Mesodermal cell (in vitro differentiated cells): ENCODE results near the gene KIRREL3.

Experiments
- H3K27ac ChIP-seq: 2 replicates; pipeline ENCODE4 v1.7.0; 2013; ENCODE audit warnings: mild to moderate bottlenecking, low read depth, low read length, moderate library complexity; ENCODE audit not compliant: severe bottlenecking
- H3K36me3 ChIP-seq: 2 replicates; pipeline ENCODE4 v1.7.1; 2013; ENCODE audit warnings: mild to moderate bottlenecking, low read length, moderate library complexity; ENCODE audit not compliant: control insufficient read depth, insufficient read depth
- H3K4me1 ChIP-seq: one replicate; pipeline ENCODE4 v1.7.1; 2013; ENCODE audit warnings: mild to moderate bottlenecking, low read length; ENCODE audit not compliant: insufficient read depth, control insufficient read depth, poor library complexity, severe bottlenecking
- H3K4me3 ChIP-seq: 2 replicates; pipeline ENCODE4 v1.7.0; 2013; ENCODE audit warnings: low read length, control low read depth, mild to moderate bottlenecking; ENCODE audit not compliant: insufficient read depth, poor library complexity, severe bottlenecking; ENCODE audit errors: extremely low read depth
- H3K9me3 ChIP-seq: 2 replicates; pipeline ENCODE4 v1.7.1; 2013; ENCODE audit warnings: mild to moderate bottlenecking, low read length, moderate library complexity; ENCODE audit not compliant: control insufficient read depth
- WGBS, 2 experiments: methylation state at CpG; one replicate each; pipeline ENCODE4 v1.1.5; 2013; ENCODE audit warnings: missing lambda C conversion rate in 2 of 2; ENCODE audit not compliant: insufficient coverage in 2 of 2; 5-methylcytosine and 5-hydroxymethylcytosine counted together

The KIRREL3 gene

GRCh38 chr11:126832387-126832786, 168.2 kb downstream of the KIRREL3 start:
- WGBS, 2 experiments: 95 to 100% methylated on average over 4 to 6 of the region's 6 CpGs
- Histone ChIP-seq H3K4me1 (peaks cover 9% of the 10 kb centered on the region), H3K36me3 (no peaks in the 10 kb centered on the region)

GRCh38 chr11:126830216-126830806, 170.3 kb downstream of the KIRREL3 start:
- 62 to 80% methylated on average over 5 to 6 of the region's 7 CpGs for WGBS, 2 experiments
- Histone ChIP-seq H3K9me3 (no peaks in the 10 kb centered on the region), H3K36me3 (no peaks in the 10 kb centered on the region), H3K4me3 (no peak overlapping the region), H3K27ac (no peak overlapping the region), H3K4me1 (peaks cover 9% of the 10 kb centered on the region)

More at GRCh38 chr11:126832387-126832786, 168.2 kb downstream of the KIRREL3 start:
- H3K27ac ChIP-seq: no peak overlapping the region
- peaks cover 5% of the 10 kb centered on the region for H3K9me3 ChIP-seq
- H3K4me3 ChIP-seq: no peak overlapping the region

DNA sequence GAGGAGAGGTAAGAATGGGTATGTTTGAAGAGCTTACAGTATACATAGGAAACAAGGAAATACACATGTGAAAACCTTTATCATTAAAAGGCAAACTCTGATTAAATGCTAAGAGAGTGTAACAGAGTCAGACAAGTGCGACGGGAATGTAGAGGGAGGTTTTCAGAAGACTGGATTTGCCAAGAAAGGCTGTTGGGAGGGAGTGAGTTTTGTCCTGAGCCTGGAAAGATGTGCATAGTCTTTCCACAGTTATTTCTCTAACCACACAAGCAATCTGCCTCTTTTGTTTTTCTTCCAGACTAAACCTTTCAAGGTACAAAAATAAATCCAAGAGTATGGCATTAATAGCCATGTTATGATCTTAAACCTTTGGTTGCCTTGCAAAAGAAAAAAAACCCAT, 170.9 kb downstream of the KIRREL3 start:
- no peak overlapping the region for H3K27ac ChIP-seq
- H3K36me3 ChIP-seq: no peaks in the 10 kb centered on the region
- peaks cover 9% of the 10 kb centered on the region for H3K4me1 ChIP-seq
- no peak overlapping the region for H3K4me3 ChIP-seq
- WGBS, 2 experiments: 90 to 100% methylated on average over 2 of the region's 2 CpGs
- H3K9me3 ChIP-seq: no peaks in the 10 kb centered on the region

- no peak overlapping the region for H3K4me3 ChIP-seq
- 56 to 72% methylated on average over 6 of the region's 7 CpGs for WGBS, 2 experiments
- H3K9me3 ChIP-seq: no peaks in the 10 kb centered on the region
- H3K36me3 ChIP-seq: no peaks in the 10 kb centered on the region
- no peak overlapping the region for H3K27ac ChIP-seq
- H3K4me1 ChIP-seq: no peaks in the 10 kb centered on the region
Observed at GRCh38 chr11:126824035-126824607, 176.4 kb downstream of the KIRREL3 start.

DNA sequence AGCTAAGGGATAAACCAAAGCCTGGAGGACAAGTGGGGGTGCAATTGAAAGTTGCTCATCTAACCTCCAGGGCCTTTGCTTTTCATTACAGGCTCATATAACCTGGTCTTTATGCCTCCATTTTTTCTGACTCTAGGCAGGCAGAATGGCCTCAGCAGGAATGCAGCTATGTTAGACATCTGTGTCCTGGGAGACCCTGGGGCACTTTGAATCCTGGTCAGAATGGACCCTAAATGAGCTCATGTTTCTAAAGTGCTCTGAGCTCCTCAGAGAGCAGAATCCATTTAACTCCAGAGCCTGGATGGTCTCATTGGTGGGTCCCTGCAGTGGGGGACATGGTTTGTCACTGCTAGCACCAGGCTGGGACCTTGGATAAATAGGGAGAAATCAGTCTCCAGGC, 177.3 kb downstream of the KIRREL3 start:
- Histone ChIP-seq H3K4me1 (no peaks in the 10 kb centered on the region), H3K27ac (no peak overlapping the region), H3K36me3 (no peaks in the 10 kb centered on the region), H3K9me3 (no peaks in the 10 kb centered on the region), H3K4me3 (no peak overlapping the region)

- Histone ChIP-seq H3K4me1 (peaks cover 13% of the 10 kb centered on the region), H3K4me3 (no peak overlapping the region), H3K36me3 (no peaks in the 10 kb centered on the region), H3K9me3 (no peaks in the 10 kb centered on the region), H3K27ac (no peak overlapping the region)
- WGBS, 2 experiments: 91% methylated on average over 1 of the region's 1 CpG; no CpG with 5 or more reads in 1 of the 2 experiments
Observed at GRCh38 chr11:126821827-126822226, 178.7 kb downstream of the KIRREL3 start.

DNA sequence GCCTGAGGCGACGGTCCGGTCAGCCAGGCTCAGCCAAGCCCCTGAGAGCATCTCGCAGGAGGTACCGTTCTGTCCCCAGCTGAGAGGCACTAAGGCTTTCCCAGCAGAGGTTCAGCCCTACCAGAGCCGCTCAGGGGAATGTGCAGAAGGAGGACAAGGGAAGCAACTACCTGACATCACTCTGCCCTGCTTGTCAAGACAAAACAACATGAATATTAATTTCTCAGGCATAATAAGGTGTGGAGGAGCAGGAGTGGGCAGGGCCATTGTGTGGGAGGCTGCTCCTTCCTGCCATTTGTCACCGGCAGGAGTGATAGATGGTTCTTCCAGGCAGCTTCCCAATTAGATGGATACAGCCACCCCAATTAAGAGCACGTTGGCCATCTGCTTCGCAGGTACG, 181.4 kb downstream of the KIRREL3 start:
- Histone ChIP-seq H3K27ac (no peak overlapping the region), H3K36me3 (no peaks in the 10 kb centered on the region), H3K4me3 (no peak overlapping the region), H3K4me1 (peaks cover 22% of the 10 kb centered on the region), H3K9me3 (no peaks in the 10 kb centered on the region)
- WGBS, 2 experiments: 93 to 95% methylated on average over 4 to 6 of the region's 10 CpGs

DNA sequence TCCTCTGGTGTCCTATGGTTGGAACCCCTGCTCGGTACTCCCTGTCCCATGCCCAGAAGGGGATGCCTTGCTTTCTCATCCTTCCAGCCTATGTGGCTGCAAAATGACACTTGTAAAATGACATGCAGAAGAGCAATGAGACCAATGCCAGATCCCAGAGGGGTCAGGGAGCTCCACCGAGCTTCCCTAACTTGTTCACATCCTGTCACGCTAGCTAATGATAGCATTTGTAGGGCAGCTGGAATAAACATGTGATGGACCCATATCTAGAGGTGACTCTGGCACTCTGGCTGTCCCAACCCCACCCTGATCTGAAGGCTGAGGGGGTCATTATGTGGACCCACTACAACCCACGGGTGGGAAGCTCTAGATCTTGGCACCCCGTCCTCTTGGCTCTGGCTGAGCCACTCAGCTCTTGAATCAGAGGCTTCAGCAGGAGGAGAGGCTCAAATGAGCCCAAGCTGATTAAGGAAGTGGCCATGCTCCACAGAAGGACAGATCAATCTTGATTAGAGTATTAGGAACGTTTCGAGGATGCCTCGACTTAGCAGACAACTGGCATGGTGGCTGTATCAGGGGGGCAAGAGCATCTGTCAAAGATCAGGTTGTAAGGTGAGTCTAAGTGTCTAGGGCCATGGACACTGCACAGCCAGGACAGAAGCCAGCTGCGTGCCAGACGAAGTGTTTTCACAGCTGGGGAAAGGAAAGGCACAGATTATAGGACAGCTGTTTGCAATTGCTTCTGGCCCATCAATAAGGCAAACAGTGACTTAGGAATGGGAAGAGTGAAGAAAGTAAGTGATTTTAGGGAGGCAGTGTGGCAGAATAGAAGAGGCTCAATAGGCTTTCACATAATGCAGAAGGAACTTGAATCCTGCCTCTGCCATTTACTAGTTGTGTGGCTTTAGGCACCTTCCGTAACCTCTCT, 182.8 kb downstream of the KIRREL3 start:
- peaks cover 22% of the 10 kb centered on the region for H3K4me1 ChIP-seq
- no peak overlapping the region for H3K4me3 ChIP-seq
- no peaks in the 10 kb centered on the region for H3K9me3 ChIP-seq
- H3K36me3 ChIP-seq: no peaks in the 10 kb centered on the region
- H3K27ac ChIP-seq: peak overlapping the region; percentile 86
- 94 to 96% methylated on average over 9 to 10 of the region's 11 CpGs for WGBS, 2 experiments

GRCh38 chr11:126817096-126817495, 183.5 kb downstream of the KIRREL3 start:
- peaks cover 22% of the 10 kb centered on the region for H3K4me1 ChIP-seq
- WGBS, 2 experiments: 83% methylated on average over 1 of the region's 1 CpG; no CpG with 5 or more reads in 1 of the 2 experiments
- no peaks in the 10 kb centered on the region for H3K9me3 ChIP-seq
- H3K36me3 ChIP-seq: no peaks in the 10 kb centered on the region
- H3K27ac ChIP-seq: peak overlapping the region; percentile 86
- no peak overlapping the region for H3K4me3 ChIP-seq

- 31 to 61% methylated on average over 5 of the region's 6 CpGs for WGBS, 2 experiments
- H3K27ac ChIP-seq: peak overlapping the region; percentile 86
- no peaks in the 10 kb centered on the region for H3K36me3 ChIP-seq
- peaks cover 22% of the 10 kb centered on the region for H3K4me1 ChIP-seq
- H3K4me3 ChIP-seq: no peak overlapping the region
- H3K9me3 ChIP-seq: no peaks in the 10 kb centered on the region
Observed at GRCh38 chr11:126816645-126817044, 183.9 kb downstream of the KIRREL3 start.
